ENCODE results near the gene CAVIN2.
A peak's percentile ranks its signal among the peaks of the same experiment; 100 is the strongest.

CAVIN2 gene

DNA sequence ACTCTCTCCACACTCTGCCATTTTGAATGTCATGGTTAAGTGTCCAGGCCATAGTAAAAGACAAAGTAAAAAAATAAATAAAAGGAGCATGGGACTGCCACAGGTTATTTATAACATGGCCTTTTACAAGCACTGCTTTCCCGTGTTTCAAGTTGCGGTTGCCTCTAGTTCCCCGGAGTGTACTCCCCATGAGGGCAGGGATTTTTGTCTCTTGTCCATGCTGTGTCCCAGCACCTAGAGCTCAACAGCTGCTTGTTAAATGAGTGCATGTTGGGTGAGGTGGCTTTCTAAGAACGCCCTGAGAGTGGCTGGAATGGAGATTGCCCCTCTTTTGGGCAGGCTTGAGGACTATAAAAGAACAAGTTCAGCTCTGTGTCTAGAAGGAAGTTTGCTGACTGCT lies 8.4 kb downstream of the CAVIN2 start:
- DNase-seq: no peak

DNA sequence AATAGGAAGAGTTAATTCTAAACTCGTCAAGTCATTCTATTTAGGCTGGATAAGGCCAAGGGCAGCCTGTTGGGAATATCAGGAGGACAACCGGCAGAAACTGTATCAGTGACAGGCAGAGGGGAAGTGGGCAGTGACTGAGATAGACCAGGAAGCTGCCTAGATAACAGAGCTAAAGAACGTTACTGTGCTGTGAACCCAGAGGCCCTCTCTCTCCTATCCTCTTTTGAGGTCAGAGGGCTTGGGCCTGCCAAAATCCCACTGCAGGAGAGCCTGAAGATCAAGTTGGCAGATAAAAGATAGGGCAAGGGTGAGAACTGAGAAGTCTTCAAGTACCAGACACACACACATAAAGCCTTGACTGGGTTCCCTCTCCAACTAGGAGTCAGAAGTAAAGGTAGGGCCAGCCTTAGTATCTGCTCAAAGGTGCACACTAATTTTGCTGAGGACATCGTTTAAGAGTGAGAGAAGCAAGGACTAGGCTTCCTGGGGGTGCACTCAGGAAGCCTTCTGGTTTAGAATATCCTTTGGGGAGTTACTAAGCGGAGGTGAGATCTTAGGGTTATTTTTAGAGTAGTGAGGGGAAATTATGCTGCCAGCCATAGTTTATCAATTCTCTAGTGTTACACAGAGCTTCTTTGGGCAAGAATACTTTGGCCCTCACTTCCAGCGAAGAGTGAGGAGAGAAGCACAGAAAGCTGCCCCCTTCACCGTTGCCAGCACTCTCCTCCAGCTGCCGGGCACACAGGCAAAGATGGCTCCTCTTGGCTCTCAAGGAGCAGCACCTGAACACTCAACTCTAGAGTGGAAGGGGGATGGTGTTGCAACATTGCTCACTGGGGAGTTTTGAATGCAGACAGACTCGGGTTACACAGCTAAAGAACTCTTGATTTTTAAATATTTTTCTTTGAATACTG lies 9.8 kb downstream of the CAVIN2 start:
- DNase-seq: no peak

DNA sequence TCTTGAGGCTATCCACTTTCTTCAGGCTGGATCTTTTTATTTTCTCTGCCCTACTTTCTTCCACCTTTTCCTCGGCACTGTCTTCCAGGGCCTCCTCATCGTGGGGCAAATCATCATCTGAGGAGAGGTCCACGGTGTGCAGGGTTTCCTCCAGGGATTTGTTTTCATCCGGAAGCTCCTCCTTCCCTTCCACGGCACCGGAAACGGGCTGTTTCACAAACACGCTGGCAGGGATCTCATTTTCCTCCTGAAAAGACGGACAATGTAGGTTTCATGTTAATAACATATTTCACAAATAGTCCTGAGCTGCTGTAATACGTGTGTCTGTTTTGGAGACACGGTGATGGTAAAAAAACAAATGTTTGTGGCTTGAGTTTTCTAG lies 10.4 kb downstream of the CAVIN2 start:
- DNase-seq: no peak

DNA sequence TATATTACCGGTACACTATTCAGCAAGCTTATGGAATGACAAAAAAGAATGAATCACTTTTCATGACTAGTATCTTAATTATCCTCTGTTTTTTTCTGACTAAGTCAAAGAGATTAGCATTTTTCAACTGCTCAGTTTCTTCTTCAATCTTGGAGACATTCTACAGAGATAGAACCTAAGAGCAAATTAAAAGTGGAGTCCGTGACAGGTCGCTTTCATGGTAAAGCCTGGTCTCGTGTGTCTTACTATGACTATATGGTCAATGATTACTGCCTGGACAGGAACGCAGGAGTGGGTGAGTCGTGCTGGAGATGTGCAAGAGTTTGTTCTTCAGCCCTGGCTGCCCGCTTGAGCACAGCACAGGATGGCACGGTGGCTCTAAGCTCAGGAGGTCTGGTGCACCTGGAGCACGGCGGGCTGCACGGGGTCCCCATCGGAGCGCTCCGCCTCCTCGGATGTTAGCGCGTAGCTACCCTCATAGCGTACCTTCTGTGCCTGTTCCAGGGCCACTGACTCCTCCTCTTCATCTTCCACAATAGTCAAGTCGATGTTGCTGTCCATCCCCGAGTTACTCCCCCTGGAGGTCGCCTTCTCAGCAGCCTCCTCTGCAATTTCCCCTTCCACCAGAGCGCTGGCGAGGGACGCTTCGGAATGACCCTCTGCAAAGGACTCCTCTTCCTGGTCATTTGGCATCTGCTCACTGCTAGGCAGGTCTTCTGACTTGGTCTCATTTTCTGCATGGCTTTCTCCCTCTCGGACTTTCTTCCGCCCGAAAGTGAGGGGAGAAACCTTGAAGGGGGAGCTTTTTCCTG lies 11.1 kb downstream of the CAVIN2 start:
- no peak for DNase-seq

DNA sequence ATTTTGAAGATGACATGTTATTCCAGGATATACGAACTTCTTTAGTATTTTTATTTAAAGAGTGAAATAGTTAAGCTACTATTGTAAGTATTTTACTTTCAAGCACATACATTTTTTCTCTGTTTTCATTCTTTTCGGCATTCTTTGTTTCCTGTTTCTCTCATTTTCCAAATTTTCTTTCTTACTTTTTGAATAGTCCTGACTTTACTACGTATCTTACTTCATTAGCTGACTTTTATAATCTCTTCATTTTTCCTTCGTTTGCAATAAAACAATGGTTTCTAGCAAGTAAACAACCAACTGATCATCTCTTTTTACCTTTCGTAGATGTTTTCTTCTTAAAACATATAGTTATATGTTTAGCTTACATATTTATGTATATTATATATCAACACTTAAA lies 11.8 kb downstream of the CAVIN2 start:
- no peak for DNase-seq

DNA sequence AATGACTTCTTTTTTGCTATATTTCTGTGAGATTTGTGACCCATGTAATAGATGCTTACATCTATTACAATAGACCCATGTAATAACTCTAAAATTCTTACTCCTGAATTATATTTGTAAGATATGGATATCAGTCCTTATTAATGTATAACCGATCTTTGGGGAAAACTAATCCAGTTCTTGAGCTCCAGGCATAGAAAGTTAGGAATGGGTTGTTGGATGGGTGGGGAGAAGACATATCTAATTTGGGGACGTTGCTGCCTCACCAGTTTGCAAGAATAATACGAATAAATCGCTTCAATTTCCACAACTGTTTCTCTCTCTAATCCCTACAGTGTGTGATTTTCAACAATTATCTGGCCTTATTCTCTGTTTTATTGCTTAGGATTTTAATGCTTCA lies 13.5 kb downstream of the CAVIN2 start:
- no peak for DNase-seq

DNA sequence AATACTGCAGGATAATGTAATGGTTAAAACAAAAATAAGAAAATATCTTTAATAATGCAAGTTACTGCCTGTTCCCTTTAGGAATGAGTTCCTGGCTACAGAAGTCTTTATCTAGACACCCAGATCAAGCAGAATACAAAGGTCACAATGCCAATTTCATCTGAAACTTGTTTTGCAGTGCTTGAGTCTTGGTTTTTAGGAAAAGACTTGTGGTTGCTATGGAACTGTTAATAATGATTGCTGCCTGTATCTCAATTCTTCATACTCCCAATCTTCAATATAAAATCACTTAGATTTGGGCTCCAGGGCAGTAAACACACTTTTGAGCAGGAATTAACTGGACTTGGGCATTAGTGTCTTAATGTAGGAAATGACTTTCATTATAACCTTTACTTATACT lies 14.2 kb downstream of the CAVIN2 start:
- DNase-seq: no peak

DNA sequence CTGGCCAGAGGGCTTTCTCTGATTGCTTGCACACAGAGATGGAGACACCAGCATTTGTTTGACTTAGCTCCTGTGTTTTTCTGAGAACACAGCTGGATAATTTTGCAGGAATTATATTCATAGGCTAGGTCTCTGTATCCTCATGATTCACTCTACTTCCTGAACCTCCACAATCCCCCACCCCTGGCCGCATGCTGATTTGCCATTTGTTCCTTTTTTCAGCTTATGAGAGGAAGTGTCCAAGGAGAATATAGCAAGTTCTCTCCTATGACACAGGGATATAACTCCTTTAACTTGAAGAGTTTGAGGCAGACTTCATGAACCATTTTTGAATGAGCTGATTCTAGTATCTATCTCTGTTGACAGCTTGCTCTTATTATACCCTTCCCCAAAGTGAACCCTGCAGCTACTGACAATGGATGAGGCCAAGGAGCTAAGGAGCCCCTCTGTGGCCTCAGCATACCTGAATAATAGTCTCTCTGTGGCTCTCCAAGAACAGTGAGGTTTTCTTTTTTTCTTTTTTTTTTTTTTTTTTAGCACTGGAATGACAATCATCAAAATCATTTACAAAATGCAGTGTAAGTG lies 15.4 kb downstream of the CAVIN2 start:
- DNase-seq: no peak

DNA sequence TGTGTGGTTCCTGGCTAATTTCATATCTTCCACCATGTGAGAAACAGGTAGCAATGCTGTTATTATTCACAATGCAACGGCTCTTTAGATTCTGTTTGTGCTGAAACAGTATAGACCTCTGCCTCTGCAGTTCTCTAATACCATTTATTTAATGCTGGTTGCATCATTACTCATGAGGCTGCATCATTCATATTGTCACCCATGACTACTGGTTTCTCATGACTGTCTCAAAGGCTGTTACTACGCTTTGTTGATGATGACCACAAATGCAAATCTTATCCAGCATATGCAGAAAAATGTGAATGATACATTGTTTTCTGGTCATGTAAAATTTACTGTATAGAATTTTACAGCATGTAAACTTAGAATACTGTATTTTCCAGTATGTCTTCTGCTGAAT lies 22.5 kb downstream of the CAVIN2 start:
- DNase-seq: no peak

DNA sequence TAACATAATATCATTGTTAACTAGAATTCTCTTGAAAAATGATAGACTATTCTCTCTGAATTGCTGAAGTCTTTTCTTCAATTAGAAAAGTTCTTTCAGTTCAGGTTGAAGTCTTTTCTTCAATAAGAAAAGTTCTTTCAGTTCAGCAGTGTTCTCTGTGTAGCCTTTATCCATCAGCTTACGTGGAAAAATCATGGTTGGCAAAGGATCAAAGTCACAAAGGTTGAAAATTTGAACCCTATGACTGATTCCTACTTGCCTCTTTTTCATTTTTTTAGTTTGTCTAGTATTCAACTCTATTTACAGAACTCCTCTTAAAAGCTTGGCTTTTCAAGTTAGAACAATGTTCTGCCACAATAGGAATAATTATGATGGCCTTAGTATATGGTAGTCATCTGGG lies 25.8 kb downstream of the CAVIN2 start:
- no peak for DNase-seq

DNA sequence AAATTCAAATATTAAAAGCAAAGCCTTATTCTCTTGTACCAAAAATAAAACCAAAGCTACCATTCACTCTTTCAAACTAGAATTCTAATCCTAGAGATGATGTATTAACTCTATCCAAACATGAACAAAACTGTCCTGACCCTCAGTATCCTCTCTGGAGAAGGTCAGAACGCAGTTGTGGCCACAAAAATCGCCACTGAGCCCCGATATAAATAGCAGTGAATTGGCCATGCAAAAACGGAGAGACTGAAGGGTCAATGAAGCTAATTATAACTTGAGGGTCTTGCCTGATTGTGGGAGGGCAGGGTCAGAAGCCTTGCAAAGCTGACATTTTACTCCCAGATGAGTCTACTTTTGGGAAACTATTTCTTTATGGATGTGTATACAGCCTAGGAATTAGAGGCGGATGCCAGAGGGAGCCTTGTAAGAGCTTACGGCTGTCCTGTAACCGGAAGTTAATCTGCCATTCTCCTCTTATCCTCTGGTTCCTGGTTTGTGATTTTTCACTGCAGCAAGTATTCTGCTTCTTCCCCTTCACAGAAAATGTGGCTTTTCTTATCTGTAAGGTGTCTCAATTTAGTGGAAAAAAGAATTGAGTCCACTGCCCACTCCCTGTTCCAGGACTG lies 28.1 kb downstream of the CAVIN2 start:
- no peak for DNase-seq

DNA sequence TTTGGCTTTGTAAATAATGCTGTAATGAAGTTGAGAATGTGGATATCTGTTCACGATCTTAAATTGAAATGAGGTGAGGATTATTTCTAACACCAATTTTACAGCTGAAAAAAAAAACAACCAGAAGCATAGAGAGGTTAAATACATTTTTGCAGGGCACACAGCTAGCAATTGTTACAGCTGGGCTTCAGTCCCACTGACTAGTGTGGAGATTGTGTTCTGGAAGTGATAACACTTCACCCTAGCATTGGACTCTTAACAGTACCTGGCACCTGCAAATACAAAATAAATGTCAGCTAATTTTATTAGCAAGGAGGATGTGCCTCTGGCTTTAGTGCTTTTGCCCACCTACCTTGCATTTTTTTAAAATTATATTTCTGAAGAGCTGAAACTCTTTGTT lies 28.8 kb downstream of the CAVIN2 start:
- no peak for DNase-seq

DNA sequence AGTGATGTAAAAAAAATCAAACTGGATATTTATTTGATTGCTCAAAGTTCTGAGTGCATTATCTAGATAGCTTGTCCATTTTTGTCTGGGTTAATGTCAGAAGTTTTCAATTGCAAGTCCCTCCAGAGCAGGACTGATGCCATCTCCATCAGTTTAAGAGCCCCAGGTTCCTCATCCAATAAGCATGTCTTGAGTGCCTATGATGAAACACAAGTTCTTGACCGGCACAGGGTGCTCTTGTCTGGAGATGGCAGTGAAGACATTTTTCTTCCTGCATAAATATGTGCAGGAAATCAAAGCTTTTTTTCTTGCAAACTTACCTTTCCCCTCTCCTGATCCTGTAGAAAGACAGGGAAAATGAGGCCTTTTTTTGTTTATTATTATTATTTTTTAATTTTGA lies 31.9 kb downstream of the CAVIN2 start:
- no peak for DNase-seq

DNA sequence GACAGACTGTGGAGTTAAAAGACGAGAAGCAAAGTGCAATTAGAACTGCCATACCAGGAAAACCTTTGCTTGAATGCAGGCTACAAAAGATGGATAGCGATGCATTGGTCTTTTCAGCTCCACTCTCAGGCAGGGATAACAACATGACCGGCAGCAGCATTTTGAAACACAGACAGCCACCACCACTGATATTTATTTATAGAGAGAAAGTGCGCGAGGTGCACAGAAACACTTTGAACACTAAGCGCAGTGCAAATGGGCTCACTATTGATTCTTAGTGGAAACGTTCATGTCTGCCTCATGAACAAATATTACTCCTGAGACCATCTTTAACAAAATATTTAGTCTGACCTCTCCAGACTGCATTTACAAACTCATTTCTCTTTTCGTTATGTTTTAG lies 32.9 kb downstream of the CAVIN2 start:
- DNase-seq: no peak

DNA sequence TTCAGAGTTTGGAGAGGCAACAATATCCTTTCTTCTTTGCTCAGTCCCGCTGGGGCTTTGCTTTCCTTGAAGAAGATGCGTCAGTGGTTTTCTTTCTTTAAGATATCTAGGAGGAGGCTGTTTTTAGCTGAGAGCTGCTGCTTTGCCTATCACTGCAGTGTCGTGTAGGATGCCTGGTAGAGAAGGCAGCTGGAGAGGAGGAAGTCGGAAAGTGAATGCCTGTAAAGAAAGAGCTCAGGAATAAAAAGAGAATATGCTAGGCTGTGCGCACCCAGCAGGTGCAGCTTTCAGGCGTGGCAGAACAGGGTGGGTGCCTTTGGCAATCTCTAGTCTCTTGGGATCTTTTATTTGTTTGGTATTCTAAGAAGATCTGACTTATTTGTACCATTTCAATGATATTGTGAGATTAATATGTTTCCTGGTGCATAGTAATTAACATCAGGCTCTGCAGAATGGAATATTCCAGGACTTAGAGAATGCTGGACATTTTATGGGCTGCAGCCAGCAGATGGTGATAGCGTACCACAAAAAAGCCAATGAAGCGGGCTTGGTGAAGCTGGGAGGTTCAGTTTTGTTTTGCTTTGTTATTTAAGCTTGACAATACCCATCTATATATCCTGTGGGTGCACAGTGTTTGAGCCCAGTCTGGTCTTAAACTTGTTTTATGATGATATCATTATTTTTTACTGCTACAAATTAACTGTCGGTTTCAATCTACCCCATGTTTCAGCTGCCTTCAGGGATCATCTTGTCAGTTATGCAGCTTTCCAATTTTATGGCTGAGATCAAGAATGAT lies 34.9 kb downstream of the CAVIN2 start:
- DNase-seq: peak; percentile 92

DNA sequence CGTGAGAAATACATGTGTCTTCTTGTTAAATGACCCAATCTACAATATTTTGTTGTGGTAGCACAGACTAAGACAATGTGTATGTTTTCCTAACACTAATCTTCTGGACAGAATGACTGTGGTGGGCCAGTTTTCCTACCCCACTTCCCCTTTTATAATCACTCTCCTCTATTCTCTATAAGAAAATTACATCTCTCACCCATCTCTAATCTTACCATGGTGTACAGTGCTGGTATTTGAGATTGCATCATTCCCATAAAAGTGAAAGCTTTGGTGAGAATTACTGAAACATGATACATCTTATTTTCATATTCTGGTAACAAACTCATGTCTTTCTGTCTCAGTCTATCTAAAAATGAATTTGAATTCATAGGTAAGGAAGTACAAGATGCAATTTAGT lies 40.5 kb downstream of the CAVIN2 start:
- no peak for DNase-seq

DNA sequence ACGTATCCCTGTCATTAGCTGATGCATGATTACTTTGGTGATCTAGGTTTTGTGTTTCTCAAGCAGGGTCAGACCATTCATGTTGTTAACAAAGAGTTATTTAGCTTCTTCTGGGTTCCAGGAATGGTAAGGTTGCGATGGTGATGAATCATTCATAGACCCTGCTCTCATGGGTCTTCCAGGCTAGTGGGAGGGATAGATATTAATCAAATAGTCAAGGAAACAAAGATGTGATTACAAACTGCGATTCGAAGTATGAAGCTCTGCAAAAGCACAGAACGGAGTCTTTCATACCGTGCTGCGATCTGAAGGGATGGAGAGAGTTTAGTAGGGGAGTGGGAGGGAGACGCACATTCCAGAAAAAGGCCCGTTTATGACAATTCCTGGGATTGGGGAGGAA lies 42.1 kb downstream of the CAVIN2 start:
- DNase-seq: no peak

DNA sequence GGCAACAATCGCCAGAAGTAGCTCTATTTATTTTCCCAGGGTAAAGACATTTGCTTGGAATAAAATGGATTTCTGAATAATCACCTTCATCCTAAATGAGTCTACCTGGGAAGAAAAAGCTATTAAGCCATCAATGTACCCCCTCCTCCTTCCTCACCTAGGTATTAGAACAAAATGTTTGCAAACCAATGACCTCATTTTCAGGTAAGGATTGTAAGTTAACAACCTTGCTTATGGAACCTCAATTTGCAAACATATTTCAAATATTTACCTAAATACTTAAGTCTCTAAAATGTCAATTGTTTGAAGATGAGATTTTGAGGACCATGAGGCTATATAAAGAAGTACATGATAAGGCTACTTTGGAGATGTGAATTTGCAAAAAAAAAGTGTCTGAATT lies 43.9 kb downstream of the CAVIN2 start:
- no peak for DNase-seq

DNA sequence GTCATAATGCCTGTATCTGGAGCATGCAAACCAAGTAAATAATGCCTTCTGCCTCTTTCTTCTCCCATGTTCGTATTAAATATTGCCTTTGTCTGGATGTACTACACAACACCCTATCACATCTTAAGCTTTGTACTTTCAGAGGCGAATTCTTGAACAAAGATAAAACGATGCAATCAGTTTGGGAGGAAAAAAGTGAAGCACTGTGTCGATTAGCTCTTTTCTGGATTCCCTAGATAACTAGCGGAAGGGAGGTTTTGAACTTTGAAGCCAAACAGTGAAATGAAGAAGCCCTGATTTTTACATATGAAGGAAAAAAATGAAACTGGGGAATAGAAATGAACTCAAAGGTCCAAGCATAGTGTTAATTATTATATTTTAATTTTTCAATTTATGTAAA lies 44.7 kb downstream of the CAVIN2 start:
- no peak for DNase-seq

DNA sequence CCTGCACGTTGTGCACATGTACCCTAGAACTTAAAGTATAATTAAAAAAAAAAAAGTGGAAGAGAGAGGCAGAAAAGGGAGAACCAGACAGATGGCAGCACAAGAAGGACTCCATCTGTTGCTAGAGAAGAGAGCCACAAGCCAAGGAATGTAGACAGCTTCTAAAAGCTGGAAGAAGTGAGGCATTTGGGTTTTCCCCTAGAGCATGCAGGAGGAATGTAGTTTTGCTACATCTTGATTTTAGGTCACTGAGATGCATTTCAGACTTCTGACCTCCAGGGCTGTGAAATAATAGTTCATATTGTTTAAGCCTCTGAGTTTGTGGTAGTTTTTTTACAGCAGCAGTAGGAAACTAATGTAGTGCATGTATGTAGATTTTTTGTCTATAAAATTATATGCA lies 46.0 kb downstream of the CAVIN2 start:
- DNase-seq: no peak

DNA sequence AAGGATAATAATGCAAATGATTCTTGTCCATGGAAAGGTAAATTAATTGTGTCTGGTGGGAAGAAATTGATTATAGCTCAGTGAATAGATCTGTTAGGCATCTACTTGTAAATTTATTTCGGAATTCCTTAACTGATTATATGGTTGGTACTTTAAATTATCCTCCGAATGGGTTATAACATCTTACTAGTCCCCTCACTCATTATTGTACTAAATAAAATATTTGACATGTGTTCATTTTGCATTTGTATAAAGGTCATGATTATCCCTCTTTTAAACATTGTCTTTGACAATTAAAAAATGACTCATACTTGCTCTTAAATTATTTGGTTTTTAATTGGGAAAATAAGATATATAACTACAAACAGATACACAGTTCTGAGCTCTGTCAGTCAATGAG lies 47.4 kb downstream of the CAVIN2 start:
- no peak for DNase-seq

Data from eye (tissue), 1 donor.